Transverse colon (tissue), 4 donors: Measurements from ENCODE around the gene CYP1B1.

Source experiments
- CTCF ChIP-seq, 5 experiments: fragments of 200-600 bp in 3 of 5; fragments of 450-650 bp in 2 of 5; sonication (generic) in 3 of 5; IDR thresholded peaks; 1 replicate in 2 of 5; 2 replicates in 3 of 5; pipeline ENCODE4 v1.5.1; 2016 to 2017; ENCODE audit warnings: antibody characterized with exemption in 5 of 5, inconsistent platforms in 3 of 5, mild to moderate bottlenecking in 2 of 5, moderate library complexity in 1 of 5
- POLR2AphosphoS5 ChIP-seq, 3 donors: sonication (generic); formaldehyde crosslinking; IDR thresholded peaks; one replicate each; pipeline ENCODE4 v1.6.1; 2016; ENCODE audit warnings: antibody characterized with exemption in 3 of 3

- TF ChIP-seq POLR2AphosphoS5 (IDR thresholded peaks at IDR 0.05) (no peak), CTCF (IDR thresholded peaks at IDR 0.05) (no peak)
These were observed 16.4 kb upstream of the CYP1B1 start for GRCh38 chr2:38092196-38092902.
